GM23338 (cell line): Measurements from ENCODE around the gene DCD. TPM values are rescaled to one million over a fixed set of nuclear protein-coding genes. Genes with fewer than 3 reads are reported as not detected.

ENCODE experiments used
- ATAC-seq: fragments of 200-7000 bp; cut with Tn5 transposase; 3 replicates; pipeline ENCODE4 v1.9.1; 2020
- DNase-seq: peaks from one replicate; pipeline ENCODE4 v3.0.0-alpha.2; 2015; ENCODE audit warnings: low spot score
- H2AFZ ChIP-seq: fragments of 200-600 bp; sonication (generic); 2 replicates; pipeline ENCODE4 v1.8.0; 2016; ENCODE audit warnings: antibody characterized with exemption, mild to moderate bottlenecking, moderate library complexity
- H3F3A ChIP-seq: fragments of 200-600 bp; sonication (generic); replicated peaks from 2 replicates; pipeline ENCODE4 v1.8.0; 2017; ENCODE audit warnings: antibody characterized with exemption, mixed run types, low read depth
- H3K27ac ChIP-seq: fragments of 200-600 bp; sonication (generic); 2 replicates; pipeline ENCODE4 v1.6.1; 2016; ENCODE audit warnings: low read depth
- H3K27me3 ChIP-seq: fragments of 200-600 bp; sonication (generic); 2 replicates; pipeline ENCODE4 v1.8.0; 2016; ENCODE audit warnings: mild to moderate bottlenecking, mixed run types, moderate library complexity; ENCODE audit not compliant: insufficient read depth
- H3K36me3 ChIP-seq: fragments of 200-600 bp; sonication (generic); 2 replicates; pipeline ENCODE4 v1.8.0; 2016; ENCODE audit warnings: mild to moderate bottlenecking; ENCODE audit not compliant: insufficient read depth
- H3K4me1 ChIP-seq: fragments of 200-600 bp; sonication (generic); 2 replicates; pipeline ENCODE4 v1.8.0; 2016; ENCODE audit warnings: mild to moderate bottlenecking, moderate library complexity; ENCODE audit not compliant: insufficient read depth
- H3K4me2 ChIP-seq: fragments of 200-600 bp; sonication (generic); 2 replicates; pipeline ENCODE4 v1.7.1; 2017; ENCODE audit warnings: mixed run types
- H3K4me3 ChIP-seq: fragments of 200-600 bp; sonication (generic); 2 replicates; pipeline ENCODE4 v1.6.1; 2016; ENCODE audit warnings: mixed run types
- H3K79me2 ChIP-seq: fragments of 200-600 bp; sonication (generic); replicated peaks from 2 replicates; pipeline ENCODE4 v1.8.0; 2017; ENCODE audit warnings: mild to moderate bottlenecking; ENCODE audit not compliant: insufficient read depth
- H3K9me2 ChIP-seq: fragments of 200-600 bp; sonication (generic); 2 replicates; pipeline ENCODE4 v1.8.0; 2017; ENCODE audit not compliant: insufficient read depth
- H4K20me1 ChIP-seq: fragments of 200-600 bp; sonication (generic); replicated peaks from 2 replicates; pipeline ENCODE4 v1.8.0; 2017; ENCODE audit warnings: mild to moderate bottlenecking; ENCODE audit not compliant: insufficient read depth
- H3K27ac Mint-ChIP-seq: 2 replicates; pipeline ENCODE4 v1.8.0; 2020; ENCODE audit warnings: inconsistent platforms, mild to moderate bottlenecking, moderate library complexity, mixed read lengths
- H3K27me3 Mint-ChIP-seq: 3 replicates; pipeline ENCODE4 v1.8.0; 2022; ENCODE audit warnings: low read depth, mild to moderate bottlenecking, moderate library complexity, mixed read lengths, inconsistent platforms; ENCODE audit not compliant: insufficient read depth, poor library complexity
- H3K36me3 Mint-ChIP-seq: 3 replicates; pipeline ENCODE4 v1.8.0; 2021; ENCODE audit warnings: low read depth, mild to moderate bottlenecking, inconsistent platforms, moderate library complexity, mixed read lengths
- H3K4me1 Mint-ChIP-seq: 3 replicates; pipeline ENCODE4 v1.8.0; 2020; ENCODE audit warnings: mild to moderate bottlenecking, inconsistent platforms, mixed read lengths
- H3K4me3 Mint-ChIP-seq: 3 replicates; pipeline ENCODE4 v1.8.0; 2021; ENCODE audit warnings: moderate library complexity, mild to moderate bottlenecking, inconsistent platforms, mixed read lengths
- H3K9me3 Mint-ChIP-seq: 3 replicates; pipeline ENCODE4 v1.8.0; 2020; ENCODE audit warnings: moderate library complexity, mild to moderate bottlenecking, inconsistent platforms, mixed read lengths
- CREB1 ChIP-seq: fragments of 250-450 bp; sonication (Bioruptor Pico); IDR thresholded peaks from 2 replicates; pipeline ENCODE4 v1.5.0; 2020; ENCODE audit warnings: low read depth, mild to moderate bottlenecking, moderate library complexity
- EZH2phosphoT487 ChIP-seq: fragments of 200-600 bp; sonication (generic); IDR thresholded peaks from one replicate; pipeline ENCODE4 v1.8.1; 2018; ENCODE audit warnings: antibody characterized with exemption; ENCODE audit not compliant: unreplicated experiment
- JUNB ChIP-seq: IDR thresholded peaks from one replicate; pipeline ENCODE4 v1.6.1; 2016; ENCODE audit warnings: antibody characterized with exemption; ENCODE audit not compliant: unreplicated experiment
- STAT1 ChIP-seq: IDR thresholded peaks from one replicate; pipeline ENCODE4 v1.6.1; 2016; ENCODE audit warnings: antibody characterized with exemption; ENCODE audit not compliant: unreplicated experiment
- ZNF114 ChIP-seq: fragments of 250-450 bp; sonication (Bioruptor Pico); IDR thresholded peaks from 2 replicates; pipeline ENCODE4 v1.5.0; 2020; ENCODE audit warnings: mild to moderate bottlenecking, moderate library complexity
- ZNF331 ChIP-seq: fragments of 250-450 bp; sonication (Bioruptor Pico); IDR thresholded peaks from 2 replicates; pipeline ENCODE4 v1.5.0; 2020; ENCODE audit warnings: low read depth, mild to moderate bottlenecking, moderate library complexity
- ZNF462 ChIP-seq: fragments of 250-450 bp; sonication (Bioruptor Pico); IDR thresholded peaks from 2 replicates; pipeline ENCODE4 v1.5.0; 2020; ENCODE audit warnings: mild to moderate bottlenecking, moderate library complexity
- polyA plus RNA-seq: library from polyadenylated mRNA; unstranded; fragments of >200 nt; fragmentation: Nextera tagmentation; extraction: Ambion mirVana; gene quantifications from 2 replicates; pipeline ENCODE4 v1.2.1, GENCODE V29; 2016
- total RNA-seq: library from RNA; depleted of rRNA; stranded (reverse); fragments of >200 nt; shearing (Covaris generic); gene quantifications from 2 replicates; pipeline ENCODE4 v1.2.3, GENCODE V29; 2014
- TF ChIP-seq, protein P1 (sequence below), 2 experiments: fragments of 200-600 bp in 1 of 2; sonication (generic) in 1 of 2; conservative IDR thresholded peaks; 2 replicates each; pipeline versions ENCODE4 v1.5.1 to v1.6.1; 2016 to 2017; ENCODE audit warnings: antibody characterized with exemption in 2 of 2, low read depth in 2 of 2, mild to moderate bottlenecking in 2 of 2, moderate library complexity in 1 of 2

The DCD gene
- total and polyA plus RNA-seq, 2 experiments from 2014 or later: not detected

DNA sequence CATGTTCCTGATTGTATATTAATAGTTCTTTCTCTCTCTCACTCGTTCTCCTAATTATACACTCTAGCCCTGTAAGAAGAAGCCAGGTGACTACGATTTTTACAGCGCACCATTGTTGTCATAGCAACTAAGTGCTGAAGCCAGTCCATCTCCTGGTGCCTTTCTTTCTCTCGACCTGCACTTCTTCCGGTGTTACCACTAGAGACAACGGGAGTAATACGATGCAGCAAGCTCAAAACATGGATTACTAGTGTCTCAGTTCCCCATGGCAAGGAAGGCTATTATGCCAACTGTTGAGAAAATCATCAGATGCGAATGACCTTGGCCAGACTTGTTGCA is 40.8 kb upstream of the DCD start:
- H3K36me3 ChIP-seq: no peaks in the 10 kb centered on the region
- H2AFZ ChIP-seq: peak overlapping the region; percentile 3; the same call in 1 of the 2 replicates
- no peak overlapping the region for H3K27ac Mint-ChIP-seq
- no peaks in the 10 kb centered on the region; the same call in 1 of the 2 replicates for H3K9me2 ChIP-seq
- no peak overlapping the region for H3K4me3 Mint-ChIP-seq
- no peak overlapping the region for H3K4me3 ChIP-seq
- no peak overlapping the region for H3K4me2 ChIP-seq
- peaks cover 9% of the 10 kb centered on the region for H3K9me3 Mint-ChIP-seq
- peak; percentile 18; the same call in 2 of the 3 replicates for ATAC-seq
- no peaks in the 10 kb centered on the region for H3K79me2 ChIP-seq
- DNase-seq: peak; percentile 54
- H3K27ac ChIP-seq: no peak overlapping the region
- H3F3A ChIP-seq: no peaks in the 10 kb centered on the region
- peaks cover 17% of the 10 kb centered on the region for H3K4me1 ChIP-seq
- H3K27me3 ChIP-seq: no peaks in the 10 kb centered on the region
- H4K20me1 ChIP-seq: no peaks in the 10 kb centered on the region
- TF ChIP-seq ZNF331 (CRISPR knock-in tag): no peak
- TF ChIP-seq STAT1: no peak
- peaks cover 4% of the 10 kb centered on the region for H3K27me3 Mint-ChIP-seq
- H3K4me1 Mint-ChIP-seq: peaks cover 17% of the 10 kb centered on the region
- peaks cover 9% of the 10 kb centered on the region for H3K36me3 Mint-ChIP-seq

DNA sequence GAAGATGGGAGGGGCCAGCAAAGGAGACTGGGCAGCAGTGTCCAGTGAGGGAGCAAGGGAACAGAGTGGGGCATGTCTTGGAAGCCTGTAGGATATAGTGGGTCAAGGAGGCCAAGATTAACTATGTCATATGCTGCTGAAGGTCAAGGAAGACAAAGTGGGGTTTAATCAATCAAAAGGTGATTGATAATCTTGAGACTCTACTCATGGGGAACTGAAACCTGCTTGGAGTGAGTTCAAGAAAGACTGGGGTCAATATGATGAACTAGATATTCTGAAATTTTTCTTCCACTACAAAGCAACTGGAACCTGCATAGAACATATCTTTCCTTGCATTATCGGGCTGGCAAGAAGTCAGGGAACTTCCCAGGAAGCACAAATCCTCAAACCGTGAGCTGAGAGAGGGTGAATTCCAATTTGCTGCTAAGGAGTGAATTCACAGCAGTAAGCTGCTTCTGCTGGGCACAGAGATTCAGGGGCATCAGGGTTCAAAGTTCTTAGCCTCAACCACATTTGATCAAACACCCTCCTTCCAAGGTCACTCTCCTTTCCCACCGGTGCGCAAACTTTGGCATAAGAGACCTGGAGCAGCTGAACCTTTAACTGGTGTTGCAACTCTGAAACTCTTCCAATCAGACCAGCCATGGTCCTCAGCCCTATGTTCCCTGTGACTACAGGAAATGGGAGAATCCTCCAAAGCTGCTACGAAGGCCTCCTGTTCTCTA is 40.3 kb upstream of the DCD start:
- DNase-seq: no peak
- H3K36me3 Mint-ChIP-seq: peaks cover 9% of the 10 kb centered on the region
- peaks cover 23% of the 10 kb centered on the region for H3K4me1 Mint-ChIP-seq
- no peaks in the 10 kb centered on the region for H3K36me3 ChIP-seq
- peak overlapping the region; percentile 3; the same call in 1 of the 2 replicates for H2AFZ ChIP-seq
- no peaks in the 10 kb centered on the region for H4K20me1 ChIP-seq
- no peaks in the 10 kb centered on the region for H3K79me2 ChIP-seq
- H3K27me3 Mint-ChIP-seq: peaks cover 7% of the 10 kb centered on the region
- no peaks in the 10 kb centered on the region for H3F3A ChIP-seq
- TF ChIP-seq ZNF114 (no peak), CREB1 (CRISPR knock-in tag) (no peak), JUNB (no peak), EZH2phosphoT487 (no peak), ZNF462 (CRISPR knock-in tag) (no peak)
- TF ChIP-seq, protein P1, sequence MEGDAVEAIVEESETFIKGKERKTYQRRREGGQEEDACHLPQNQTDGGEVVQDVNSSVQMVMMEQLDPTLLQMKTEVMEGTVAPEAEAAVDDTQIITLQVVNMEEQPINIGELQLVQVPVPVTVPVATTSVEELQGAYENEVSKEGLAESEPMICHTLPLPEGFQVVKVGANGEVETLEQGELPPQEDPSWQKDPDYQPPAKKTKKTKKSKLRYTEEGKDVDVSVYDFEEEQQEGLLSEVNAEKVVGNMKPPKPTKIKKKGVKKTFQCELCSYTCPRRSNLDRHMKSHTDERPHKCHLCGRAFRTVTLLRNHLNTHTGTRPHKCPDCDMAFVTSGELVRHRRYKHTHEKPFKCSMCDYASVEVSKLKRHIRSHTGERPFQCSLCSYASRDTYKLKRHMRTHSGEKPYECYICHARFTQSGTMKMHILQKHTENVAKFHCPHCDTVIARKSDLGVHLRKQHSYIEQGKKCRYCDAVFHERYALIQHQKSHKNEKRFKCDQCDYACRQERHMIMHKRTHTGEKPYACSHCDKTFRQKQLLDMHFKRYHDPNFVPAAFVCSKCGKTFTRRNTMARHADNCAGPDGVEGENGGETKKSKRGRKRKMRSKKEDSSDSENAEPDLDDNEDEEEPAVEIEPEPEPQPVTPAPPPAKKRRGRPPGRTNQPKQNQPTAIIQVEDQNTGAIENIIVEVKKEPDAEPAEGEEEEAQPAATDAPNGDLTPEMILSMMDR (conservative IDR thresholded peaks at IDR 0.05; ENCODE audit: low read depth in 2 of 2): no peak
- no peak overlapping the region for H3K4me3 Mint-ChIP-seq
- H3K9me3 Mint-ChIP-seq: peaks cover 9% of the 10 kb centered on the region
- H3K4me1 ChIP-seq: peaks cover 23% of the 10 kb centered on the region
- no peak overlapping the region for H3K4me3 ChIP-seq
- no peaks in the 10 kb centered on the region; the same call in 1 of the 2 replicates for H3K9me2 ChIP-seq
- no peak overlapping the region for H3K27ac Mint-ChIP-seq
- no peaks in the 10 kb centered on the region for H3K27me3 ChIP-seq
- no peak for ATAC-seq
- H3K4me2 ChIP-seq: no peak overlapping the region
- no peak overlapping the region for H3K27ac ChIP-seq
